ENCODE measurements around the gene NUP88.
A peak's percentile ranks its signal among the peaks of the same experiment; 100 is the strongest.
"Not testable (repeated sequence)": the region's sequence is repeated elsewhere in the genome, so short reads cannot be mapped to it uniquely, and the experiment has no call there.

NUP88 gene

DNA sequence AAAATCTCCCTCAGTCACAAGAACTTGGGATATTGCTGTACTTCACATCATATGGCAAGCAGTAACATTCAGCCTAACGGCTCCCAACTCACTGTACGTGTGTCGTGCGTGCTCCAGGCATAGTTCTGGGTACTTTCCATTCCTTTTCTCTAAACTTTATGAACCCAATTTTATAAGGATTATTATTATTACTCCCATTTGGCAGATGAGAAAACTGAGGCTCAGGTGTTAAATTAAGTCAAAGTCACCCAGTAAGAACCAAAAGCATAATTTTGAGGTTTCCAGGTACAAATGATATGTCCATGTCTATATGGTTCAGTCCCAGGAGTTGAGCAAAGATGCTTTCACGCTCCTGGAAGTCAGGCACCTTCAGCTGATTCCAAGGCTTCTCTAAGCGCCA lies 24.3 kb upstream of the NUP88 start:
- no peak for TF ChIP-seq CTCF (conservative IDR thresholded peaks at IDR 0.05; ENCODE audit: low read depth, low read length)
- no peak for DNase-seq (ENCODE audit: low read depth)
- H3K4me3 ChIP-seq (ENCODE audit: low read length), result no peak overlapping the region

GRCh38 chr17:5439446-5439764 lies 19.9 kb upstream of the NUP88 start:
- TF ChIP-seq CTCF (conservative IDR thresholded peaks at IDR 0.05; ENCODE audit: low read depth, low read length), result no peak
- peak overlapping the region; percentile 31 for H3K4me3 ChIP-seq (ENCODE audit: low read length)
- no peak for DNase-seq (ENCODE audit: low read depth)

- peak; percentile 93 for TF ChIP-seq CTCF (conservative IDR thresholded peaks at IDR 0.05; ENCODE audit: low read depth, low read length)
- peak; percentile 69 for DNase-seq (ENCODE audit: low read depth)
- H3K4me3 ChIP-seq (ENCODE audit: low read length), result peak within 1 kb of the TSS; percentile 74
Measured at GRCh38 chr17:5438716-5439445, 19.4 kb upstream of the NUP88 start, which contains the start of gene C1QBP. TSS of gene C1QBP (minus strand) at chr17:5439155. CDS start at chr17:5439073, 82 bp downstream.

GRCh38 chr17:5437721-5438317 lies 18.4 kb upstream of the NUP88 start:
- TF ChIP-seq CTCF (conservative IDR thresholded peaks at IDR 0.05; ENCODE audit: low read depth, low read length), result no peak
- peak overlapping the region; percentile 74 for H3K4me3 ChIP-seq (ENCODE audit: low read length)
- DNase-seq (ENCODE audit: low read depth), result no peak

- peak; percentile 83 for DNase-seq (ENCODE audit: low read depth)
- H3K4me3 ChIP-seq (ENCODE audit: low read length), result not testable (repeated sequence)
Measured at GRCh38 chr17:5435781-5436315, 16.4 kb upstream of the NUP88 start.

DNA sequence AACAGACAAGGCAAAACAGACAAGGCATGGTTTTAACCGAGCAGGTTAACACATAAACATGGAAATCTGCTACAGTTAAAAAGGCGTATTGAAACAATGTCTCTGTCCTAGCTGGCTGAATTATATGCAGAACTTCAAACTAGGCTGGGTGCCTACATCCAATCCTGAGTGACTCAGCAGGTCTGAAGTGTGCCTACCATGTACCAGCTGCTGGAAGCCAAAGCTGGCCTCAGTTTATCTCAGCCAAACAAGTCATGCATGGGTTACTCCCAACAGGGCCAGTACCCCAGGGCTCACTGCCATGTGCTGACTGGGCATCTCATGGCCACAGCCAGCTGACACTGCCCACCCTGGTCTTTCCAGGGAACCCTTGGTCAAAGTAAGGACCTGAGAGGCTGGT lies 15.5 kb upstream of the NUP88 start:
- H3K4me3 ChIP-seq (ENCODE audit: low read length), result no peak overlapping the region
- no peak for DNase-seq (ENCODE audit: low read depth)
- TF ChIP-seq CTCF (conservative IDR thresholded peaks at IDR 0.05; ENCODE audit: low read depth, low read length), result no peak

GRCh38 chr17:5431949-5432556 lies 12.6 kb upstream of the NUP88 start:
- DNase-seq (ENCODE audit: low read depth), result no peak
- no peak for TF ChIP-seq CTCF (conservative IDR thresholded peaks at IDR 0.05; ENCODE audit: low read depth, low read length)
- H3K4me3 ChIP-seq (ENCODE audit: low read length), result no peak overlapping the region

All from retinal pigment epithelial cell (primary cell).